ENCODE data around the gene KCNMA1. TPM values are rescaled to one million over a fixed set of nuclear protein-coding genes. Genes with fewer than 3 reads are reported as not detected.

KCNMA1 gene
- polyA plus RNA-seq, 1 donor: 19.6 TPM

DNA sequence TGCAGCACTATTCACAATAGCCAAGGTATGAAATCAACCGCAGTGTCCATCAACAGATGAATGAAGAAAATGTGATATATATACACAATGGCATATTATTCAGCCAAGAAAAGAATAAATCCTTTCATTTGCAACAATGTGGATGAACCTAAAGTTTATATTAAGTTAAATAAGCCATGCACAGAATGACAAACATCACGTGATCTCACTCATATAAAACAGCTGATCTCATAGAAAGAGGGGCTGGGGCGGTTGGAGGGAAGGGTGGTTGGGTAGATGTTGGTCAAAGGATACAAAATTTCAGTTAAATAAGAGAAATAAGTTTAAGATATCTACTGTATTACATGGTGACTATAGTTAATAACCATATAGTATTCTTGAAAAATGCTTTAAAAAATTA, 502.1 kb downstream of the KCNMA1 start:
- Histone ChIP-seq H3K27me3 (ENCODE audit: control insufficient read depth, insufficient read depth, low read length) (no peaks in the 10 kb centered on the region), H3K9me3 (ENCODE audit: control insufficient read depth, low read depth, low read length) (no peaks in the 10 kb centered on the region), H3K36me3 (ENCODE audit: control insufficient read depth, insufficient read depth, low read length) (no peaks in the 10 kb centered on the region), H3K27ac (ENCODE audit: low read length) (no peak overlapping the region), H3K4me1 (ENCODE audit: control insufficient read depth, insufficient read depth, low read length) (no peaks in the 10 kb centered on the region), H3K4me3 (ENCODE audit: low read length) (no peak overlapping the region)
- 100% methylated on average over 1 of the region's 3 CpGs for WGBS (ENCODE audit: insufficient coverage, low lambda C conversion rate)
- no peak for DNase-seq

DNA sequence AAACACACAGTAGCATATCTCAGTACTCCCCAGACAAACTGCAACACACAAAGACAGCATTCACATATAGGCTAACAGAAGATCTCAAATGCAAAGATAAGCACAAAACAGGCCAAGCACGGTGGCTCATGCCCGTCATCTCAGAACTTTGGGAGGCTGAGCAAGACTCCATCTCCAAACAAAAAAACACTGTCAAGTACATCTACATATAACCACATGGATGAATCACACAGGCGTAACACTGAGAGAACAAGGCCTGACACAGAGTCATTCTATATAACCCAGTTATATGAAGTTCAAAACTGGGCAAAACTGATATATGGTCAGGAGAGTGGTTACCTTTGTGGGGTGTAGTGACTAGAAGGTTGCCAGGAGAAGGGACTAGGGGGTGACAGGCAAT, 506.4 kb downstream of the KCNMA1 start:
- no CpG with 5 or more reads among the region's 3 CpGs for WGBS (ENCODE audit: insufficient coverage, low lambda C conversion rate)
- no peaks in the 10 kb centered on the region for H3K27me3 ChIP-seq (ENCODE audit: control insufficient read depth, insufficient read depth, low read length)
- no peaks in the 10 kb centered on the region for H3K9me3 ChIP-seq (ENCODE audit: control insufficient read depth, low read depth, low read length)

DNA sequence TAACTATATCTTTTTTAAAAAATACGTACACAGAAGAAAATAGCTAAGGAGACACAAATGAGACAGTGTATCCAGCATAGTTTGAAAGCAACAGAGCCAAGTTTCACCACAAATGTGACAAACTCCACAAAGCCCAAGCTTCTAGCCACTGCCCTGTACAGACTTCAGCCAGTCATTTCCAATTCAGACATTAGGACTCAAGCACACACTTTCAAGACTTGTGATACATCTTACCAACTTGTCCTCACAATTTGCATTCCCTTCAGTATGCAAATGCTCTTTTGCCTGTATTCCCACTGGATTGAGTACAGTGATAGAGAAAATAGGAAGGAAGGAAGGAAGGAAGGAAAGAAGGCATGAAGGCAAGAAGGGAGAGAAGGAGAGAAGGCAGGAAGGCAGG, 510.4 kb downstream of the KCNMA1 start:
- 100% methylated on average over 1 of the region's 1 CpG for WGBS (ENCODE audit: insufficient coverage, low lambda C conversion rate)
- Histone ChIP-seq H3K36me3 (ENCODE audit: control insufficient read depth, insufficient read depth, low read length) (no peaks in the 10 kb centered on the region), H3K4me3 (ENCODE audit: low read length) (no peak overlapping the region), H3K27me3 (ENCODE audit: control insufficient read depth, insufficient read depth, low read length) (no peaks in the 10 kb centered on the region), H3K4me1 (ENCODE audit: control insufficient read depth, insufficient read depth, low read length) (no peaks in the 10 kb centered on the region), H3K27ac (ENCODE audit: low read length) (no peak overlapping the region), H3K9me3 (ENCODE audit: control insufficient read depth, low read depth, low read length) (no peaks in the 10 kb centered on the region)
- no peak for DNase-seq

More for the DNA sequence above, 506.4 kb downstream of the KCNMA1 start:
- Histone ChIP-seq H3K4me3 (ENCODE audit: low read length) (no peak overlapping the region), H3K4me1 (ENCODE audit: control insufficient read depth, insufficient read depth, low read length) (no peaks in the 10 kb centered on the region), H3K36me3 (ENCODE audit: control insufficient read depth, insufficient read depth, low read length) (no peaks in the 10 kb centered on the region), H3K27ac (ENCODE audit: low read length) (no peak overlapping the region)
- no peak for DNase-seq

DNA sequence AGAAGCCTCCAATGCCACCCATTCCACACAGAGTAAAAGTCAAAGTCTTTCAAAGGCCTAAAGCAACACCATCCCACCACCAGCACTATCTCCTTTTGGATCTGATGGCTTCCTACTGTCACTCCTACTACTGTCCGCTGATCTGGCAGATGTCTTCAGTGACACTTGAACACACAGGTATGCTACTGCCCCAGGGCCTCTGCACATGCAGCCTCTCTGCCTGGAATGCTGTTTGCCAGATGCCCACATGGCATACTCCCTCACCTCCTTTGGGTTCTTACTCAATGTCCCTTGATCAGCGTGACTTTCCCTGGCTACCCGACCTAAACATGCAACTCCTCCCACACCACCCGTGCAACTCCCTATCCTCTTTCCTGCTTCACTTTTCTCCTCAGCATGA, 512.4 kb downstream of the KCNMA1 start:
- WGBS (ENCODE audit: insufficient coverage, low lambda C conversion rate): 100% methylated on average over 1 of the region's 4 CpGs
- H3K27ac ChIP-seq (ENCODE audit: low read length): no peak overlapping the region
- no peaks in the 10 kb centered on the region for H3K27me3 ChIP-seq (ENCODE audit: control insufficient read depth, insufficient read depth, low read length)
- no peaks in the 10 kb centered on the region for H3K36me3 ChIP-seq (ENCODE audit: control insufficient read depth, insufficient read depth, low read length)
- no peak overlapping the region for H3K4me3 ChIP-seq (ENCODE audit: low read length)
- no peak for DNase-seq
- no peaks in the 10 kb centered on the region for H3K4me1 ChIP-seq (ENCODE audit: control insufficient read depth, insufficient read depth, low read length)
- H3K9me3 ChIP-seq (ENCODE audit: control insufficient read depth, low read depth, low read length): no peaks in the 10 kb centered on the region

DNA sequence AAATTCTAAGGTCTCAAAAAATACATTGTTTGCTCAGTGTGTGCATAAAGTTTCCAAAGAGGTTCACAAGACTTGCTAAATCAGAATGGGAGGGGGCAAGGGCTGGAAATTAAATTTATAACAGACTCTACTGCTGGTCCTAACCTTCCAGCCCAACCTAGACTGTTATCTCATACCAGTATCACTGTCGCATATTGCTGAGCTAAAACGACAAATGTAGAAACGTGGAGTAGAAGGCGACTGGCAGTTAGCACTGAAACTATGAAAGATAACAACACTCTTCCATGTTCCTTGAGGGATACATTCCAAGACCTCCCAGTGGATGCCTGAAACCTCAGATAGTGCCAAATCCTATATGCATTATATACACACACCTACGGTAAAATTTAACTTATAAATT, 514.3 kb downstream of the KCNMA1 start:
- H3K36me3 ChIP-seq (ENCODE audit: control insufficient read depth, insufficient read depth, low read length): no peaks in the 10 kb centered on the region
- WGBS (ENCODE audit: insufficient coverage, low lambda C conversion rate): 90% methylated on average over 2 of the region's 5 CpGs
- no peaks in the 10 kb centered on the region for H3K27me3 ChIP-seq (ENCODE audit: control insufficient read depth, insufficient read depth, low read length)
- H3K4me1 ChIP-seq (ENCODE audit: control insufficient read depth, insufficient read depth, low read length): no peaks in the 10 kb centered on the region
- DNase-seq: no peak
- no peak overlapping the region for H3K4me3 ChIP-seq (ENCODE audit: low read length)
- H3K27ac ChIP-seq (ENCODE audit: low read length): no peak overlapping the region
- no peaks in the 10 kb centered on the region for H3K9me3 ChIP-seq (ENCODE audit: control insufficient read depth, low read depth, low read length)

DNA sequence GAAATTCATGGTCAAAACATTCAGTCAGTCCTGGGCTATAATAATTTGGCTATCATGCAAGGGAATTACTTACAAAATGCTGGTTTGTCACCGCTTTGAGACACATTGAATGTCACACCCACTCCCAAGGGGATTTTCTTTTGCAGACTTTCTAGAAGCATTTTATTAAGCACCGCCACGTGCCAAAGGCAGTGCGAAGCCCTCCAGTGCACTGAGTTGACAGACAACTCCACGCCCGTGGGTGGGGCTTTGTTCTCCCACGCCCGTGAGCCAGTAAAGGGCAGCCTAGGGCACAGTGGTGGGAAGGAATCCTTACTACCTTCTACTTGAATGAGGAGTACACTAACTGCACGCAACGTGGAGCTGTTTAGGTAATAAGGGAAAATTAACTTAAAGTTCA, 515.8 kb downstream of the KCNMA1 start:
- Histone ChIP-seq H3K27ac (ENCODE audit: low read length) (no peak overlapping the region), H3K4me3 (ENCODE audit: low read length) (no peak overlapping the region), H3K36me3 (ENCODE audit: control insufficient read depth, insufficient read depth, low read length) (no peaks in the 10 kb centered on the region), H3K9me3 (ENCODE audit: control insufficient read depth, low read depth, low read length) (no peaks in the 10 kb centered on the region), H3K27me3 (ENCODE audit: control insufficient read depth, insufficient read depth, low read length) (no peaks in the 10 kb centered on the region), H3K4me1 (ENCODE audit: control insufficient read depth, insufficient read depth, low read length) (no peaks in the 10 kb centered on the region)
- DNase-seq: no peak
- no CpG with 5 or more reads among the region's 10 CpGs for WGBS (ENCODE audit: insufficient coverage, low lambda C conversion rate)

DNA sequence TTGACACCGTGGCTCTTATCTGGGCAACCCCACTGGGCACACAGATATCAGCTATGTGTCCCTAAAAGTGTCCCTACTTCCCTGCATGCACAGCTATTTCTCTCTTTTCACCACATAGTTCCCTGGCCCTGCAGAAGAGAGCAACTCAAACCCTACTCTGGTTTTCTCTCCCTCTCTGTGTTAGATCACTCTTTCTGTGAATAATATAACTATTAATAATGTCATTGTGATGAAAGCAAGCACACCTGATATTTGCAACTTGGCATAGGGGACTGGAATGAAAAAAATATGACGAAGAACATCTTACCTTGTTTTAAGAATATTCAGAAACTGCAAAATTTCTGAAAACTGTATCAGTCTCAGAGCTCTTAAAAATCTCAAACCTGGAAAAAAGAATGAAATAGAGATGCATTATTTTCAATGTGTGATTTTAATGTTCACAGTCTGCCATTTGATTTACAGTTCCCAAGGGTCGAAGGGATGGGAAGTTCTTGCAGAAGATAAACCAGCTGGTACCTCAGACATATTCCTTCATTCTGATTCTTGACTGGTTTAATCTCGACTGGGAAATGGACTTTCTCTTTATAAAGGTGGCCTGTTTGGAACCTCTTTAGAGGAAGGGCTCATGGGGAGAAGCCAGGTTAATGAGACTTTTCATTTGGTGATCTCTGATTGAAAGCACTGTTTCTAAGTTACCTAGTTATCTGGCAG, 516.8 kb downstream of the KCNMA1 start:
- H3K36me3 ChIP-seq (ENCODE audit: control insufficient read depth, insufficient read depth, low read length): no peaks in the 10 kb centered on the region
- DNase-seq: no peak
- H3K9me3 ChIP-seq (ENCODE audit: control insufficient read depth, low read depth, low read length): no peaks in the 10 kb centered on the region
- H3K27me3 ChIP-seq (ENCODE audit: control insufficient read depth, insufficient read depth, low read length): no peaks in the 10 kb centered on the region
- H3K4me1 ChIP-seq (ENCODE audit: control insufficient read depth, insufficient read depth, low read length): no peaks in the 10 kb centered on the region
- H3K27ac ChIP-seq (ENCODE audit: low read length): no peak overlapping the region
- no peak overlapping the region for H3K4me3 ChIP-seq (ENCODE audit: low read length)
- 88% methylated on average over 1 of the region's 4 CpGs for WGBS (ENCODE audit: insufficient coverage, low lambda C conversion rate)

DNA sequence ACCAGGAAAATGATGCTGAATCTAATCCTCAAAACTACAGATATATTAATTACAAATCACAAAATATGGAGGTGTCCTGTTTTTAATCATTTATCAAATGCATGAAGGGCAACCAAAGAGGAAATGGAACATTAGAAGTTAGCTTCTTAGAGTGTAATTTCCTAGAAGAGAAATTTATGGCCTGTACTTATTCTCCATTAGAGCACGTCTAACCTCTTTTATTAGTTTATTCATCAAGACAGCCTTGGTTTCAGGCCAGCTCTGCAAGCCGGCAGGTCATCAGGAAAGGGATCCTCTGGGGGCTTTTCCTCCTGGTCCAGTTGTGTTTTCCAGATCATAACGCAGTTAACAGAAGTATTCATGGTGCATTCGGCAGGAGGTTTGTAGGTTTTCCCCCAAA, 517.6 kb downstream of the KCNMA1 start:
- Histone ChIP-seq H3K4me3 (ENCODE audit: low read length) (no peak overlapping the region), H3K27me3 (ENCODE audit: control insufficient read depth, insufficient read depth, low read length) (no peaks in the 10 kb centered on the region), H3K27ac (ENCODE audit: low read length) (no peak overlapping the region), H3K36me3 (ENCODE audit: control insufficient read depth, insufficient read depth, low read length) (no peaks in the 10 kb centered on the region), H3K4me1 (ENCODE audit: control insufficient read depth, insufficient read depth, low read length) (no peaks in the 10 kb centered on the region), H3K9me3 (ENCODE audit: control insufficient read depth, low read depth, low read length) (no peaks in the 10 kb centered on the region)
- DNase-seq: no peak
- WGBS (ENCODE audit: insufficient coverage, low lambda C conversion rate): 40% methylated on average over 1 of the region's 4 CpGs

DNA sequence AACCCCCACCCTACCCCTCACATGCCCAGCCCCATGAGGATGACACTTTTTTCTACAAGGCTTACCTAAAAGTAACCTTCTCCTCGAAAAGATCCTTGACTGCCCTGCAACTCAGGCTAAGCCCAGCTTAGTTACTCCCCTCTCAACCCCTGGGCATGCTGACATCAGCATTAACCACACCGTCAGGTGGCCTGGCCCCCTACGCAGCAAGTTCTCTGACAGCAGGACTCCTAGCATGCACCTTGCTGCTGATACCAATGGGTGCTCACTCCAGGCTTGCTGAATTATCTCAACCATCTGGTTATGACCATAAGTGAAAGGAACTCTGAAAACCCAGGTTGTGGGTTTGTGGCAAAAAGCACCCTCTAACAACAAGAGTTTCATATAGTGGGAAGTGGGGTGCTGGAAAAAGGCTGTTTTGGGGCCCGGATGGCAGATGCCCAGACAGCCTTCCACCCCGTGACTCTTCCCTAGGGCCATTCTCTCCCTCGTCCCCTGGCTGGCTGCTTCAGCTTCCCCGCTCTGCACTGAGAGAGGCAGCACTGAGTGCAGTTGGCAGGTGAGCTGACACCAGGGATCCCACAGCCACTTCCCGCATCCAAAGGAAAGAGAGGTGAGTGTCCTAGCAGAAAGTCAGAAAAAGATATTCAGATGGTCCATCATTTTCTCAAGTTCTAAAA, 518.9 kb downstream of the KCNMA1 start:
- Histone ChIP-seq H3K27ac (ENCODE audit: low read length) (no peak overlapping the region), H3K4me3 (ENCODE audit: low read length) (no peak overlapping the region), H3K9me3 (ENCODE audit: control insufficient read depth, low read depth, low read length) (no peaks in the 10 kb centered on the region), H3K36me3 (ENCODE audit: control insufficient read depth, insufficient read depth, low read length) (no peaks in the 10 kb centered on the region), H3K27me3 (ENCODE audit: control insufficient read depth, insufficient read depth, low read length) (no peaks in the 10 kb centered on the region), H3K4me1 (ENCODE audit: control insufficient read depth, insufficient read depth, low read length) (no peaks in the 10 kb centered on the region)
- no CpG with 5 or more reads among the region's 8 CpGs for WGBS (ENCODE audit: insufficient coverage, low lambda C conversion rate)
- no peak for DNase-seq

DNA sequence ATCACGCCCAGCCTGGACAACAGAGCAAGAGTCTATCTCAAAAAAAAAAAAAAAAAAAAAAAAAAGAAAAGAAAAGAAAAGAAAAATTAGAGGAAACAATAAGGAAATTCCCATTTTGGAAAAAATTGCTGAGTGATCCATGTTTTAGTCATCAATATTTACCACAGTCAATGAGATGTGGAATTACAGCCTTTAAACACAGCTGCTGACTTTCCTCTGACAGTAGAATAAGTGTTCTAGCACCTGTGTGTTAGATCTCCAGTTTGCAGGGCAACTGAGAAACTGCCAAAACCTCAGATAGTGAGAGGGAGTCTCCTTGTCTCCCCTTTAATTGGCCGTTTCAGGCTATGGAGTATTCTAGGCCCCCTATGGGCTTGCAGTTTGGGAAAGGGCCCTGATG, 520.1 kb downstream of the KCNMA1 start:
- H3K4me1 ChIP-seq (ENCODE audit: control insufficient read depth, insufficient read depth, low read length): no peaks in the 10 kb centered on the region
- H3K27me3 ChIP-seq (ENCODE audit: control insufficient read depth, insufficient read depth, low read length): no peaks in the 10 kb centered on the region
- no peaks in the 10 kb centered on the region for H3K9me3 ChIP-seq (ENCODE audit: control insufficient read depth, low read depth, low read length)
- H3K27ac ChIP-seq (ENCODE audit: low read length): no peak overlapping the region
- H3K4me3 ChIP-seq (ENCODE audit: low read length): no peak overlapping the region
- H3K36me3 ChIP-seq (ENCODE audit: control insufficient read depth, insufficient read depth, low read length): no peaks in the 10 kb centered on the region
- WGBS (ENCODE audit: insufficient coverage, low lambda C conversion rate): 100% methylated on average over 1 of the region's 2 CpGs
- DNase-seq: no peak

DNA sequence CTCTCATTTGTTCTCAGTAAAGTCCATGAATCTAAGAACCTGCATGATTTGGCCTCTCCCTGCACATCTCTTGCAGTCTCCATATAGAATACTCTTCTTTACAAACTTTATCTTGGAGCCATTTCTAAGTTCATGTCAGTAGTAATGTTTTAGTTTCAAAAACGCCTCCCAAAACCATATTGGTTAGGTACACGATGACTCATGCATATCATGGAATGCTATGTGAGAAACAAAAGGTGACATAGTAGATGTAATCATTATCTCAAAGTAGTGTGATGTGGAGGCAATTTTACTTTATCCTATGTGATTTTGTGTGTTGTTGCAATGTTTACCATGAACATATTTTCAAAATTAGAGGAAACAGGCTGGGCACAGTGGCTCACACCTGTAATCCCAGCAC, 520.7 kb downstream of the KCNMA1 start:
- Histone ChIP-seq H3K27ac (ENCODE audit: low read length) (no peak overlapping the region), H3K4me1 (ENCODE audit: control insufficient read depth, insufficient read depth, low read length) (no peaks in the 10 kb centered on the region), H3K4me3 (ENCODE audit: low read length) (no peak overlapping the region), H3K36me3 (ENCODE audit: control insufficient read depth, insufficient read depth, low read length) (no peaks in the 10 kb centered on the region), H3K9me3 (ENCODE audit: control insufficient read depth, low read depth, low read length) (no peaks in the 10 kb centered on the region), H3K27me3 (ENCODE audit: control insufficient read depth, insufficient read depth, low read length) (no peaks in the 10 kb centered on the region)
- DNase-seq: no peak
- WGBS (ENCODE audit: insufficient coverage, low lambda C conversion rate): no CpG with 5 or more reads among the region's 2 CpGs
